Upper lobe of left lung (tissue), 6 donors: ENCODE data around the gene STK39. TPM values are rescaled to one million over a fixed set of nuclear protein-coding genes. Genes with fewer than 3 reads are reported as not detected.

Source experiments
- ATAC-seq, 2 donors: fragments of 200-7000 bp; cut with Tn5 transposase; one replicate each; pipeline ENCODE4 v1.9.1; 2022; ENCODE audit warnings: mild to moderate bottlenecking in 2 of 2, moderate library complexity in 2 of 2; ENCODE audit not compliant: low FRiP score in 2 of 2
- DNase-seq, 2 donors: peaks; one replicate each; pipeline ENCODE4 v3.0.0-alpha.2; 2019 to 2020
- H3K27ac ChIP-seq, 4 donors: fragments of 200-600 bp; sonication (generic); one replicate each; pipeline ENCODE4 v1.5.1; 2016 to 2019
- H3K27me3 ChIP-seq, 4 donors: fragments of 200-600 bp; sonication (generic); one replicate each; pipeline ENCODE4 v1.5.1; 2017 to 2019
- H3K36me3 ChIP-seq, 4 donors: fragments of 200-600 bp; sonication (generic); one replicate each; pipeline ENCODE4 v1.5.1; 2016 to 2019
- H3K4me1 ChIP-seq, 4 donors: fragments of 200-600 bp; sonication (generic); one replicate each; pipeline ENCODE4 v1.5.1; 2018 to 2019
- H3K4me3 ChIP-seq, 4 donors: fragments of 200-600 bp; sonication (generic); one replicate each; pipeline ENCODE4 v1.5.1; 2017 to 2019; ENCODE audit warnings: mild to moderate bottlenecking in 2 of 4, moderate library complexity in 1 of 4
- H3K9me3 ChIP-seq, 4 donors: fragments of 200-600 bp; sonication (generic); one replicate each; pipeline ENCODE4 v1.5.1; 2018 to 2019
- CTCF ChIP-seq, 6 experiments: fragments of 450-650 bp in 4 of 6; fragments of 200-600 bp in 2 of 6; sonication (generic) in 2 of 6; IDR thresholded peaks; one replicate each; pipeline ENCODE4 v1.5.1; 2016 to 2019; ENCODE audit warnings: antibody characterized with exemption in 6 of 6
- EP300 ChIP-seq, 4 donors: sonication (generic); formaldehyde crosslinking; IDR thresholded peaks; one replicate each; pipeline ENCODE4 v1.5.1; 2017; ENCODE audit warnings: antibody characterized with exemption in 4 of 4, control low read depth in 2 of 4
- POLR2A ChIP-seq, 4 donors: fragments of 450-650 bp; IDR thresholded peaks; one replicate each; pipeline ENCODE4 v1.5.1; 2016 to 2017; ENCODE audit warnings: antibody characterized with exemption in 4 of 4, mild to moderate bottlenecking in 2 of 4
- POLR2AphosphoS5 ChIP-seq, 2 donors: sonication (generic); formaldehyde crosslinking; IDR thresholded peaks; one replicate each; pipeline ENCODE4 v1.5.1; 2017; ENCODE audit warnings: antibody characterized with exemption in 2 of 2
- WGBS, 2 donors: methylation state at CpG; one replicate each; pipeline ENCODE4 v1.1.5; 2017 to 2018; 5-methylcytosine and 5-hydroxymethylcytosine counted together
- total RNA-seq, 6 donors: library from RNA; depleted of rRNA in 4 of 6; stranded (reverse); fragments of >200 nt in 4 of 6; gene quantifications; one replicate each; pipeline versions ENCODE4 v1.1.0 to v1.2.1, GENCODE V29; 2016 to 2021
- donor health status: DM: no; HTN: no; CAD: no; lungs with moderate emphysema.
- donor health status: DM: no; HTN: yes; CAD: no; lungs with severe emphysema.

The STK39 gene
- total RNA-seq, 6 donors from 2014 or later = 7.9 to 18.8 (median 12.1) TPM

GRCh38 chr2:168290391-168290790 lies 43.0 kb upstream of the STK39 start:
- TF ChIP-seq POLR2A (IDR thresholded peaks at IDR 0.05) (no peak), EP300 (IDR thresholded peaks at IDR 0.05) (no peak), CTCF (IDR thresholded peaks at IDR 0.05) (no peak), POLR2AphosphoS5 (IDR thresholded peaks at IDR 0.05) (no peak)

GRCh38 chr2:168289880-168290279 lies 42.5 kb upstream of the STK39 start:
- H3K4me3 ChIP-seq = no peak overlapping the region
- H3K36me3 ChIP-seq = no peaks in the 10 kb centered on the region
- H3K4me1 ChIP-seq = no peaks in the 10 kb centered on the region
- 90 to 93% methylated on average over 6 of the region's 6 CpGs for WGBS, 2 donors
- no peaks in the 10 kb centered on the region for H3K9me3 ChIP-seq
- ATAC-seq = no peak
- H3K27me3 ChIP-seq = no peaks in the 10 kb centered on the region
- H3K27ac ChIP-seq = no peak overlapping the region
- no peak for DNase-seq
- TF ChIP-seq POLR2A (IDR thresholded peaks at IDR 0.05) (no peak), CTCF (IDR thresholded peaks at IDR 0.05) (no peak), POLR2AphosphoS5 (IDR thresholded peaks at IDR 0.05) (no peak), EP300 (IDR thresholded peaks at IDR 0.05) (no peak)

More at GRCh38 chr2:168290391-168290790, 43.0 kb upstream of the STK39 start:
- no peaks in the 10 kb centered on the region for H3K4me1 ChIP-seq
- DNase-seq (no peak), ATAC-seq (no peak)
- H3K36me3 ChIP-seq = no peaks in the 10 kb centered on the region
- H3K27ac ChIP-seq = no peak overlapping the region
- WGBS, 2 donors = 76 to 83% methylated on average over 7 of the region's 7 CpGs
- H3K27me3 ChIP-seq = no peaks in the 10 kb centered on the region
- no peak overlapping the region for H3K4me3 ChIP-seq
- no peaks in the 10 kb centered on the region for H3K9me3 ChIP-seq

GRCh38 chr2:168286535-168286934 lies 39.1 kb upstream of the STK39 start:
- ATAC-seq = no peak

GRCh38 chr2:168278424-168278888 lies 31.1 kb upstream of the STK39 start:
- DNase-seq = no peak

More at GRCh38 chr2:168286535-168286934, 39.1 kb upstream of the STK39 start:
- no peak overlapping the region for H3K4me3 ChIP-seq
- H3K36me3 ChIP-seq = no peaks in the 10 kb centered on the region
- H3K4me1 ChIP-seq = no peaks in the 10 kb centered on the region
- H3K27me3 ChIP-seq = no peaks in the 10 kb centered on the region
- WGBS, 2 donors = 50 to 71% methylated on average over 2 of the region's 2 CpGs
- TF ChIP-seq EP300 (IDR thresholded peaks at IDR 0.05) (no peak), CTCF (IDR thresholded peaks at IDR 0.05) (no peak), POLR2AphosphoS5 (IDR thresholded peaks at IDR 0.05) (no peak), POLR2A (IDR thresholded peaks at IDR 0.05) (no peak)
- DNase-seq = no peak
- no peak overlapping the region for H3K27ac ChIP-seq
- no peaks in the 10 kb centered on the region for H3K9me3 ChIP-seq

More at GRCh38 chr2:168278424-168278888, 31.1 kb upstream of the STK39 start:
- Histone ChIP-seq H3K27me3 (no peaks in the 10 kb centered on the region), H3K36me3 (no peaks in the 10 kb centered on the region), H3K4me3 (no peak overlapping the region), H3K27ac (no peak overlapping the region), H3K9me3 (no peaks in the 10 kb centered on the region), H3K4me1 (no peaks in the 10 kb centered on the region)
- no peak for ATAC-seq
- TF ChIP-seq POLR2A (IDR thresholded peaks at IDR 0.05) = no peak
- no peak for TF ChIP-seq POLR2AphosphoS5 (IDR thresholded peaks at IDR 0.05)
- TF ChIP-seq EP300 (IDR thresholded peaks at IDR 0.05) = no peak
- no peak for TF ChIP-seq CTCF (IDR thresholded peaks at IDR 0.05)
- 73 to 85% methylated on average over 5 of the region's 5 CpGs for WGBS, 2 donors
